ENCODE results near the gene GFRAL. TPM values are rescaled to one million over a fixed set of nuclear protein-coding genes. Genes with fewer than 3 reads are reported as not detected.

Gene GFRAL
- total RNA-seq, 1 donor from 2014 or later = not detected

DNA sequence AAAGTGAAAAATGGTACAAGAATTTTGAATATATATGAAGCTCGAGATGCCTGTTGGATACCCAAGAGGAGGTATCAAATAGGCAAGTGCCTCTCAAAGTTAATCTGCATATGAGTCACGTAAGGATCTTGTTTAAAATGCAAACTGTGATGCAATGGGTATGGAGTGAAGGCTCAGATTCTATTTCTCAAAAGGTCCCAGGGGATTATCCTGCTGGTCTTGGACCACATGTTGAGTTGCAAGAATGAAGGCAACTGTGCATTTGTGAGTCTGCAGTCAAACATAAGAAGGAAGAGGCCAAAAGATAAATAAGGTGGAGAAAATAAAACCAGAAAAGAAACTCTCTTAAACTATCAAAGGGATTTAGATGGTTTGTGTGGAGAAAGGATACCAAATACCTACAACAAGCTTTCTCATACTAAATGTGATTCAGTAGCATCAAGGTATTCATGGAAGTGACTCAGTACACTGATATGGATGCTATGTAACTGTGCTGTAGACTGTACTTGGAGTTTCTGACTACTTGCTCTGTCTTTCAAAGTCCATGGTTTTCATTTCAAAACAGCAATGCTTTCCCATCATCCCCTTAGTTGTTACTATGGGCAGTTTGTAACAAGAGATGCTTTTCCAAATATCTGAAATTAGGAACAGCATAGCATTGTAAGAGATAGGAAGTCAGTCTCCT, 106.3 kb downstream of the GFRAL start:
- DNase-seq (ENCODE audit: low read depth, low spot score) = no peak

DNA sequence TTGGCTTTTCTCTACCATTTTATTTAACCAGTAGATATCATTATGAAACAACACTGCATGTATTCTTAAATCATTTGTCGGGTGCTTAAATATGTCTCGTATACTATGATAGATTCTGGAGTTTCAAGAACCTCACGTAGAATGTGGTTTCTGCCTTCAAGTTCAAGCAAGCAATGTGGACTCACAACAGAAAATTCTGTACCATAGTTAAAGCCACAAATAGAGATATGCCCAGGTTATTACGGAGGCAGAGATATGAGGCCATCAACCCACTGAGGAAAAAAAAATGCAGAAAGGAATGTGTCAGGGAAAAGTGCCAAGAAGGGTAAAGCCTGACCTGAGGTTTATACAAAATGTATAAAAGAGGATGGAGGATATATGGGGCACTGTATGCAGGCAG, 109.9 kb downstream of the GFRAL start:
- no peak for DNase-seq (ENCODE audit: low read depth, low spot score)

DNA sequence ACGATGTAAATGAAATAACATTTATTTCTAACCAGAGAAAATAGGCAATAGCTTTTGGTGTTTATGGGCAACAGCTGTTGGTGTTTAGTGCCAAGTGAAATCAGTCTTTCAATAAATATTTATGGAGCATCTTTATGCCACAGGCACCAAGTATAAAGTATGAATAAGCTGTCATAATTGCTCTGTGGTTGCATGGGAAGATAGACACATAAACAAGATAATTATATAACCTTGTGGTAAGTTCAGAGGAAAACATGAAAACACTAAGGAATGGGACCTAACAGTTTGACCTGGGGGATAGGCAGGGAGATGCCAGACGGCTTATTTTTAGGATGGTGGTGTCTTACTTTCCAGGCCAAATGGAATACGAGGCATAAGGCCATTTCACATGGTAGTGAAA, 110.9 kb downstream of the GFRAL start:
- no peak for DNase-seq (ENCODE audit: low read depth, low spot score)

DNA sequence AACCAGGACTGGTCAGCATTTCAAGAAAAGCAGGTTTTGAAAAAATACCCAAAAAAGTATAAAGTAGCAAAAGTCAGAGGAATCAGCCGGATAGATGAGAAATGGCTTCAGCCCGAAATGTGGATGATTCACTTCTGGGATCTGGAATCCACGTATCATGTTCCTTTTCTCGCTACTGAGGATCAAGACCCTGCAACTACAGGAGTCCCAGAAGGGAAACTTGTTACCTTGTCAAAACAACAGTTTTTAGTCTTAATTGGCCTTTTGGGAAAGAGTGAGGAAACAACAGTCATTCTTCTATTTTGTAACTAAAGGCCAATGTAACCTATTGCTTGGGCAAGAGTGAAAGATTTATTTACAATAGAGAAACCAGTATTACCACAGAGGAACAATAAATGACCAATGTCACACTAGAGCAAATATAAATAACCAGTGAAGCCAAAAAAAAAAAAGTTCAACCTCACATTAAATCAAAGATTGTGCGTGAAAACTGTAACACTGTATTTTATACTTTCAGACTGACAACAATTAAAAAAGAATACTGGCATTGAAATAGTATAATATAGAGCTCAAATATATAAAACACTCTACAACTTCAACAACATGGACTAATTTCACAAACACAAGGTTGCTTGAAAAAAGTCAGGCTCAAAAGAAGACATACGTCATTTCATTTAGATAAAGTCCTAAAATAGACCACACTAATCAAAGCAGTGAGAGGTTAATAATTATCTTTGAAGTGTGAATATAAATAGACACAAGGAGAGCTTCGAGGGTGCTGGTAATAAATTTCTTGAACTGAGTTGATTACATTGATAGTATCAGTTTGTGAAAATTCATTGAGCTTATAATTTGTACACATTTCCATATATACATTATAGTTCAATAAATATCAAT, 116.2 kb downstream of the GFRAL start:
- no peak for DNase-seq (ENCODE audit: low read depth, low spot score)

DNA sequence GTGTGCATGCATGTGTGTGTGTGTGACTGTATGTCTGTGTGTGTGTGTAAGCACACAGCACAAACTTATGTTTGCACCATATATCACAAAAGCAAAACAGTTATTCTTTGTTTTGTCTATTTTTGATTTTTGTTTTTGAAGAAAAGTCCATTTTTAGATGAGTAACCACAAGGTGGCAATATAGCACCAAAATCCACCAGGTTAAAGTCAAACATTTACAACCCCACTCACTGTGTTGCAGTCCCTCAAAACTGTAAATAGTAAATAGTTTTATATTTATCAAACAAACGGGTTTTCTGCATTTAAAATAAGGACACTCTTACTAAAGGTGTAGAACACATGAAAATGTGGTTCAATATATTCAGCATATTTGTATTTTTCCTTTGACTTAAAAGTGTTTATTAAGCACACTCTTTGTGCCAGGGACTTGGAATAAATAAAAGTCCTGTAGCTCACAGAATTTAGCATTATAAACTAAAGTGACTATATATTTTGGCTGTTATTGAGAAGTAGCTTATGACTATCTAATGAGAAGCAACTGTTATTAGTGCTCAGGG, 118.5 kb downstream of the GFRAL start:
- DNase-seq (ENCODE audit: low read depth, low spot score) = no peak

DNA sequence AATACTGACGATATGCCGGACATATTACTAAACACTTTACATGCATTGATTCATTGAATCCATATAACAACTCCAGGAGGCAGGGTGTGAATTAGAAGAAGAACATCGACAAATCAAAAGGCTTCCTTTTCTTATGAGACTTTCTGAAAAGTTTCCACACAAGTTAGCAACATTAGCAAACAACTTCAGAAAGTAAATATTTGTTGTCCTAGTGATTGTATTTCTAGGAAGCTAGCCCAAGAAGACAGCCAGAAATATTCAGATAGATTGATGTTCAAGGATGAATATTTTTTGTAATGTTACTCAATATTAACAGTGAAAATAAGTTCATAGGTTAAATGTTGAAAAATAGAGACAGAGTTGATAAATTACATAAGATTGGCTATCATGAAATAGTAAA, 120.6 kb downstream of the GFRAL start:
- no peak for DNase-seq (ENCODE audit: low read depth, low spot score)

DNA sequence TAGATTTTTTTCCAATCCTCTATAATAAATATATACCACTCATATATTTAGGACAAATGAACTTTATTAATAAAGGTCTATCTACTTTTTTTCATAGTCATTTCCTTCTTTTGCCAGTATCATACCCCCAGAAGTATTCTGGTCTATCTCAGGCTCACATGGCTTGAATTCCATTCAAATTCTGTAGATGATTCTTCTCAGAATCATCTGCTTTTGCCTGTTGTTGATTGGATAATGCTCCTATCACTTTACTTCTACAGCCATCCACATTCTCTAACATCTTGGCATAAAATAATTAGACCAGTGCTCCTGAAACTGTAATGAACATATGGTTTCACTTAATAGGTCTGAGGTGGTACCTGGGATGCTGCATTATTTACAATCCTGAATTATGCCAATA, 121.2 kb downstream of the GFRAL start:
- no peak for DNase-seq (ENCODE audit: low read depth, low spot score)

DNA sequence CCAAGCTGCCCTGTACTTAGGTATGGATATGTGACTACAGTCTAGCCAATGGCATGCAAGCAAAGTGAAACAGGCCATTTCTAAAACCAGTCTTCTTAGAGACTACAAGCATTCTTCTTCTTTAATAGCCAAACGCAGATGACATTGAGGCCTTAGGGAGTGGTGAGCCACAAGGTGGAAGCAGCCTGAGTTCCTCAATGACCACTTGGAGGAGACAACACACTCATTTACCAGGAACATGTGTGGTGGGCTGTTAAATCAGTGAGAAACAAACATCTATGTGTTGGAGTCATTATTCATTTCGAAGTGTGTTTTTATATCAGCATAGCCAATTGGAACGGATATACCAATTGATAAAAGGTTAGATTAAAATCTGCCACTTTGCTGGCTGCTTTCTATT, 122.0 kb downstream of the GFRAL start:
- DNase-seq (ENCODE audit: low read depth, low spot score) = no peak

DNA sequence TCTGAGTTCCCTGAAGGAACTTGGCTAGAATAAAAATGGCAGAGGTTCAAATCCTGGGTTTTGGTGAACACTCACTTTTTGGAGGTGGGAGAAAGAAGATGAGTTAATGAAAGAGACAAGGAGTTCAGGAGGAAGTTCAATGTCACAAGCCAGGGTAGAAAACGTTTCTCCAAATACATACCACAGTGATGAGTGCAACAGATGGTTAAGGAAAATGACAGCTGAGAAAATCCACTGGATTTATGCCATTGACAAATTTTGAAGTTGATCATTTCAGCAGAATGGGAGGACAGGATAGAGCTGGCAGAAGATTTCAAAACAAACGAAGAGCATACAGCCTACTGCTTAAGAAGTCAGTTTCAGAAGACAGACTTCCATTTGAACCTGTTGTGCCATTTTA, 122.7 kb downstream of the GFRAL start:
- DNase-seq (ENCODE audit: low read depth, low spot score) = no peak

Other genes with a start within 250 kb of the GFRAL start
- not detected in 2 replicates for gene HCRTR2, start 153.0 kb upstream of the GFRAL start, total RNA-seq